ENCODE measurements around the gene NPAT. TPM values are rescaled to one million over a fixed set of nuclear protein-coding genes. Genes with fewer than 3 reads are reported as not detected.
"Not testable (repeated sequence)": the region's sequence is repeated elsewhere in the genome, so short reads cannot be mapped to it uniquely, and the experiment has no call there.

The NPAT gene
- polyA plus RNA-seq, 6 donors from 2014 or later, result 12.7 to 37.5 (median 30.2) TPM

DNA sequence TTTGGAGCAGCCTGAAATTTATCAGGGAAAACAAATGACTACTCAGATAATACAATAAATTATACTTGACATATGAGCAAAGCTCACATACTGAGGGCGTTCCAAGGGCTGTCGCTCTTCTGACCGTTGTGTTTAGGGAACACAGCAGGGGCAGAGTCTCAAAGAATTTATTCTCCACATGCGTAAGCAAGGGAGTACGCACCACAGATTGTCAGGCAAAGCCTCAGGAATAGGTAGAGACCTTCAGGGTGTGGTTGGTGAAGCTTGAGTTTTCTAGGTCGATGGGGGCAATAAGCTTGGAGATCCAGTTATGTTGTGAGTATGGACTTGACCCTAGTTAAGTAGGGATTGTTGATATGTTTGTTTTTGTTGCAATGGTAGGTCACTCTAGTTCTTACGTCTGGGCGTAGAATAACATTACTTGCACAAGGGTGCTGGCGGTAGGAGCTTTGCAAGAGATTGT, 100.2 kb downstream of the NPAT start:
- Mint-ChIP-seq H3K9me3 (no peaks in the 10 kb centered on the region), H3K36me3 (peaks cover 4 to 6% of the 10 kb centered on the region in 2 donors), H3K27ac (peak overlapping the region; percentile 23 to 95 (median 88)), H3K27me3 (no peaks in the 10 kb centered on the region), H3K4me1 (peaks cover 34 to 42% (median 38%) of the 10 kb centered on the region in 3 donors), H3K4me3 (peak overlapping the region; percentile 89 to 97 (median 95))
- ATAC-seq (ENCODE audit: low read depth in 2 of 2), result no peak
- DNase-seq, result no peak

DNA sequence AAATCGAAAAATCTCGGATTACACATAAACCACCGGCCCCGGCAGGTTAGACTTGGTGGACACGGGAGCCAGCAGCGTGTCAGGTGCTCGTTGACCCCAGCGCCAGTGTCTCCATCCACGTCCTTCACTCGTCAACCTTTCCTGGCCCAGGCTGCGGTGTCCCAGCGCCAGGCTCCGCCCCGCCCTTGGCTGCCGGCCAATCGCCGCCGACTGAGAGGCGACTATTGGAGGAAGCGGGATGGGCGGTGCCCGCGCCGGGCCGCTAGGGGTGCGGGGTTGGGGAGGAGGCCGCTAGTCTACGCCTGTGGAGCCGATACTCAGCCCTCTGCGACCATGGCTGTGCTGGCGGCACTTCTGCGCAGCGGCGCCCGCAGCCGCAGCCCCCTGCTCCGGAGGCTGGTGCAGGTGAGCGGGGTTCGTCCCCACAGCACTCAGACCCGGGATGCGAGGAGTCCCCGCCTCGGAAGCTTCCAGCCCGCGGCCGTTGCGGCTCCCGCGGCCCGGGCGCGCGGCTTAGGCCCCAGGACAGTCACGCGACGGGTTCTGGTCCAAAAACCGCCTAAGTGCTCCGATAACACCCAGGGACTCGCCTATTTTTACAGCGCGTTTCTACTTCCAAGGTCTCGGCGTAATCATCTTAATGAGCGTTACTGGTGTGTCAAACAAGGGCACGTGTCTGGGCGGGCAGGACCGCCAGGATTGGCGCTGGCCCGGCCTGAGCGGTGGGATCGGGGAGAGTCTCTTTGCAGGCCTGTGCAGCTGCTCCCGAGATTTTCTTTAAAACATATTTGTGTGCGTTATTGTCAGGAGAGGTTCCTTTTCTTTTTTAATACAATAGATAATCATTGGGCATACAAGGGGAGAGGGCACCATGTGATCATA, 100.9 kb downstream of the NPAT start, which contains the start of gene ACAT1:
Gene ACAT1 (plus strand): TSS at position 294 of the 882 bp plus-strand sequence. CDS start 40 bp downstream, at position 334.
- peak within 1 kb of the TSS; percentile 23 to 95 (median 88) for H3K27ac Mint-ChIP-seq
- H3K27me3 Mint-ChIP-seq, result no peaks in the 10 kb centered on the region
- peak within 1 kb of the TSS; percentile 89 to 97 (median 95) for H3K4me3 Mint-ChIP-seq
- peaks cover 33 to 39% (median 37%) of the 10 kb centered on the region in 3 donors for H3K4me1 Mint-ChIP-seq
- H3K9me3 Mint-ChIP-seq, result no peaks in the 10 kb centered on the region
- ATAC-seq (ENCODE audit: low read depth in 2 of 2), result peak; percentile 98 to 99
- DNase-seq, result peak; percentile 94
- peaks cover 4 to 6% of the 10 kb centered on the region in 2 donors for H3K36me3 Mint-ChIP-seq

DNA sequence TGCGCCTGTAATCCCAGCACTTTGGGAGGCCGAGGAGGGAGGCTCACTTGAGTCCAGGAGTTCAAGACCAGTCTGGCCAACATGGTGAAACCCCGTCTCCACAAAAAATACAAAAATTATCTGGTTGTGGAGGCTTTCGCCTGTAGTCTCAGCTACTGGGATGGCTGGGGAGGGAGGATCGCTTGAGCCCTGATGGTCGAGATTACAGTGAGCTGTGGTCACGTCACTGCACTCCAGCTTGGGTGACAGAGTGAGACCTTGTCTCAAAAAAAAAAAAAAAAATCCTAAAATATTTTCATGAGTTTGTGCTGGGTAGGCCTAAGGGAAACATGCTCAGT, 101.5 kb downstream of the NPAT start:
- peak in 1 of 2 donors; percentile 1 for ATAC-seq (ENCODE audit: low read depth in 2 of 2)
- Mint-ChIP-seq H3K4me1 (peaks cover 28 to 33% (median 32%) of the 10 kb centered on the region in 3 donors), H3K4me3 (peak overlapping the region; percentile 89 to 97 (median 95)), H3K27ac (peak overlapping the region in 4 of 6 donors; percentile 9 to 86 (median 27))
- not testable (repeated sequence) for H3K9me3 Mint-ChIP-seq, DNase-seq, H3K27me3 Mint-ChIP-seq, H3K36me3 Mint-ChIP-seq

DNA sequence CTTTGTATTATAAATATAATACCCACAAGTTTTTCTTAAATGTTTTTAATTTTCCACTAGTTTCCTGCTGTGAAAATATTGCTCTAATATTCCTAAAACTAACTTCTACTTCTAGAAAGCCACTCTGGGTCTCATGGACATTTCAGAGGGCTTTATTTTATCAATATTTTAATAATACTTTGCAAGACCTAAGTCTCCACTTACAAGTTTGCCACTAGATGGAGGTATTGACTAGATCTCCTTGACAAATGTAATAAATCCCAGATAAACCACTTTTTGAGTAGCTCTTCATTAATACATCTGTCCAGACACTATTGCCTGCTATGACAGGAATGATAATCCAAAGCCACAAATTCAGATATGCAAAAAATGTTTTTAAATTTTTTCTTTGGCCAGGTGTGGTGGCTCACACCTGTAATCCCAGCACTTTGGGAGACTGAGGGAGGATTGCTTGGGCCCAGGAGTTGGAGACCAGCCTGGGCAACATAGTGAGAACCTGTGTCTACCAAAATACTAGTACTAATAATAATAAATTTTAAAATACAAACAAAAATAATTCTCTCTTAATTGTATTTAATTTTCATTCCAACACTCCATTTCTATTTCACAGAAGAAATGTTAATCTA, 104.6 kb downstream of the NPAT start:
- peak; percentile 12 for DNase-seq
- Mint-ChIP-seq H3K9me3 (no peaks in the 10 kb centered on the region), H3K4me1 (peaks cover 11 to 19% (median 14%) of the 10 kb centered on the region in 3 donors), H3K36me3 (no peaks in the 10 kb centered on the region), H3K27ac (no peak overlapping the region), H3K4me3 (peak overlapping the region in 1 of 8 donors; percentile 69), H3K27me3 (no peaks in the 10 kb centered on the region)
- no peak for ATAC-seq (ENCODE audit: low read depth in 2 of 2)

DNA sequence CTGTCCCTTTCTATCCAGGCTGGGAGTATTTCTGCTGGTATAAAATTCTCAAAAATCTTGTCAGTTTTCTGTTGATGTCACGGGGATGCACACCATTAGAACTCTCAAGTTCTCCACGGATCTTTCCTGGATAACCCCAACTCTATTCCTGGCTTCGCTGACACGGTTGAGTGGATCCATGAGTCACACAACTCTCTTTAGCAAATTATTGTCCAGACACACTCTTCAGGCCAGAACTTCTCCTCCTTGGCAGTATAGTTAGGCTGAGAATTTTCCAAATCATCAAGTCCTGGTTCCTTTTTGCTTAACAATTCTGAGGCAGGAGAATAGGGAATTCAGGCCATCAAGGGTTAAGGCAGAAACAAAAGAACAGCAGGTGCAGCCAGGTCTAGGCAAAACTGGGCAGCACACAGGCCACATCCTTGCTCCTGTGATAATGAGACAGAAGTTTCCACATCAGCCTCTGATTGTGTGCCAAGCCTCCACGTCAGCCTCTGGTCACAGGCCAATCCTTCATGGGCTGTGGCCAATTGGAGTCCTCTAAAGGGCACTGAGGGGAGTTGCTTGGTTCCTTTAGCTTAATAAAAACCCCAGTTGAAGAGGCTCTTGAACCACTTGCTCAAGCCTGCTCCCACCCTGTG, 106.8 kb downstream of the NPAT start:
- ATAC-seq (ENCODE audit: low read depth in 2 of 2) (no peak), DNase-seq (no peak)
- H3K9me3 Mint-ChIP-seq, result no peaks in the 10 kb centered on the region
- H3K4me1 Mint-ChIP-seq, result no peaks in the 10 kb centered on the region
- H3K4me3 Mint-ChIP-seq, result no peak overlapping the region
- H3K27ac Mint-ChIP-seq, result peak overlapping the region in 4 of 6 donors; percentile 24 to 65 (median 40)
- H3K27me3 Mint-ChIP-seq, result no peaks in the 10 kb centered on the region
- no peaks in the 10 kb centered on the region for H3K36me3 Mint-ChIP-seq

DNA sequence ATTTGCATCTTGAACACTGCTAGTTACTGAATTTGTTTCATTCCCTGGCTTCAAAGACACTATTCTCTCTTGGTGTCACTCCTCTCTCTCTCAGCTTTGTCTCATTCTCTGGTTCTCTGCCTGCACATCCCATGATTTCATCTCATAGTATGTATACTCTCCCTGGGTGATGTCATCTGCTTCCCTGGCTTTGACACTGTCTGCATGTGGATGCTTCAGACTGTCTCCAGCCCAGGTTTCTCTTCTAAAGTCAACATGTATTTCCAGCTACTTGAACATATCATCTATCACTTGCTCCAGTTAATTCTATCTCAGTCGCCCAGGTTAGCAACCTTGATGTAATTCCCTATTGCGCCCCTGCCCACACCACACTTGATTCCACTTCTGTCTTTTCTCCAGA, 110.4 kb downstream of the NPAT start:
- no peak for ATAC-seq (ENCODE audit: low read depth in 2 of 2)
- Mint-ChIP-seq H3K27me3 (no peaks in the 10 kb centered on the region), H3K36me3 (no peaks in the 10 kb centered on the region), H3K4me3 (no peak overlapping the region), H3K4me1 (no peaks in the 10 kb centered on the region), H3K27ac (peak overlapping the region in 2 of 6 donors; percentile 12 to 45), H3K9me3 (no peaks in the 10 kb centered on the region)
- no peak for DNase-seq

DNA sequence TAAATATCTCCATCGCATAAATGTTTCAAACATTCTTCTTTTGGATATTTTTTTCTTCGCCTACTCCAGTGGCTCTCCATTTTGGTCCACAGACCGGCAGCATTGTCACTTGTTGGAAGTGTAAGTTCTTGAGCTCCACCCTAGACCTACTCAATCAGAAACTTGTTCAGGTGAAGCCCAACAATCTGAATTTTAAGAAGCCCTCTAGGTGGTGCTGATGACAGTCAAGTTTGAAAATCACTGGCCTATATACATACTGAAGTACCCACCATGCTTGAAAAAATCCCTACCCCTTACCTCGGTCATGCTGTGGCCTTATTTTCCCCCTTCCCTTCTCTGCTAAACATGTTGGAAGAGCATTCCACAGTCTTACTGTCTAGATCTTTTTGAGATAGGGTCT, 111.3 kb downstream of the NPAT start:
- no peak for DNase-seq
- Mint-ChIP-seq H3K36me3 (no peaks in the 10 kb centered on the region), H3K4me3 (no peak overlapping the region), H3K27me3 (no peaks in the 10 kb centered on the region), H3K9me3 (no peaks in the 10 kb centered on the region), H3K27ac (peak overlapping the region in 3 of 6 donors; percentile 7 to 21 (median 16)), H3K4me1 (no peaks in the 10 kb centered on the region)
- peak in 1 of 2 donors; percentile 28 for ATAC-seq (ENCODE audit: low read depth in 2 of 2)

Other genes with a start within 250 kb of the NPAT start
- 10 to 100 TPM; 44.6 to 68.5 (median 52.7) TPM for gene CUL5, start 213.7 kb downstream of the NPAT start, polyA plus RNA-seq (ENCODE audit: low read depth in 6 of 6)
- 10 to 100 TPM; 20.2 to 36.0 (median 29.6) TPM for gene ACAT1, start 101.1 kb downstream of the NPAT start, polyA plus RNA-seq (ENCODE audit: low read depth in 6 of 6)
- 10 to 100 TPM; 36.3 to 68.2 (median 48.4) TPM for gene ATM, start 429 bp upstream of the NPAT start, polyA plus RNA-seq (ENCODE audit: low read depth in 6 of 6)
- 1 to 10 TPM in 4 of 6 donors, under 1 TPM in 1, not detected in 1; 0.48 to 2.4 (median 1.8) TPM for gene C11orf65, start 244.9 kb upstream of the NPAT start, polyA plus RNA-seq (ENCODE audit: low read depth in 6 of 6)

All from naive B cell (primary cell).